Renal cortical epithelial cell (primary cell): ENCODE data around the gene PPM1L. TPM values are rescaled to one million over a fixed set of nuclear protein-coding genes. Genes with fewer than 3 reads are reported as not detected.

Source experiments
- DNase-seq: peaks from one replicate; pipeline ENCODE4 v3.0.0-alpha.2; 2011; ENCODE audit warnings: low read depth
- total RNA-seq: library from RNA; depleted of rRNA; stranded (reverse); fragments of >200 nt; gene quantifications from 2 replicates; pipeline ENCODE4 v1.2.3, GENCODE V29; 2014

Gene PPM1L
- total RNA-seq, 1 donor from 2014 or later, result 5.1 TPM

- DNase-seq, result no peak
Measured at GRCh38 chr3:161096771-161097367, 340.8 kb downstream of the PPM1L start.

- DNase-seq, result no peak
Measured at GRCh38 chr3:161100994-161101393, 345.0 kb downstream of the PPM1L start.

- DNase-seq, result no peak
Measured at GRCh38 chr3:161101609-161102008, 345.6 kb downstream of the PPM1L start.

GRCh38 chr3:161103776-161104385 lies 347.9 kb downstream of the PPM1L start:
- DNase-seq, result no peak

- DNase-seq, result peak; percentile 51
Measured at GRCh38 chr3:161104561-161105551, 348.8 kb downstream of the PPM1L start, which contains the start of gene B3GALNT1. TSS of gene B3GALNT1 (minus strand) at chr3:161105349. CDS start at chr3:161086754, 18,595 bp downstream.

- no peak for DNase-seq
Measured at GRCh38 chr3:161107311-161107710, 351.3 kb downstream of the PPM1L start.

GRCh38 chr3:161108840-161109239 lies 352.8 kb downstream of the PPM1L start:
- peak; percentile 50 for DNase-seq

- DNase-seq, result no peak
Measured at GRCh38 chr3:161117646-161118045, 361.6 kb downstream of the PPM1L start.

- no peak for DNase-seq
Measured at GRCh38 chr3:161126495-161126894, 370.5 kb downstream of the PPM1L start.

Other genes starting within 250 kb of the PPM1L start
- 32.3 and 36.7 TPM in 2 replicates for gene KPNA4, start 190.7 kb upstream of the PPM1L start, total RNA-seq
- gene ARL14, start 79.1 kb upstream of the PPM1L start, total RNA-seq, result 0.35 and 0.87 TPM in 2 replicates